Measurements from ENCODE around the gene RXRA.

The RXRA gene

DNA sequence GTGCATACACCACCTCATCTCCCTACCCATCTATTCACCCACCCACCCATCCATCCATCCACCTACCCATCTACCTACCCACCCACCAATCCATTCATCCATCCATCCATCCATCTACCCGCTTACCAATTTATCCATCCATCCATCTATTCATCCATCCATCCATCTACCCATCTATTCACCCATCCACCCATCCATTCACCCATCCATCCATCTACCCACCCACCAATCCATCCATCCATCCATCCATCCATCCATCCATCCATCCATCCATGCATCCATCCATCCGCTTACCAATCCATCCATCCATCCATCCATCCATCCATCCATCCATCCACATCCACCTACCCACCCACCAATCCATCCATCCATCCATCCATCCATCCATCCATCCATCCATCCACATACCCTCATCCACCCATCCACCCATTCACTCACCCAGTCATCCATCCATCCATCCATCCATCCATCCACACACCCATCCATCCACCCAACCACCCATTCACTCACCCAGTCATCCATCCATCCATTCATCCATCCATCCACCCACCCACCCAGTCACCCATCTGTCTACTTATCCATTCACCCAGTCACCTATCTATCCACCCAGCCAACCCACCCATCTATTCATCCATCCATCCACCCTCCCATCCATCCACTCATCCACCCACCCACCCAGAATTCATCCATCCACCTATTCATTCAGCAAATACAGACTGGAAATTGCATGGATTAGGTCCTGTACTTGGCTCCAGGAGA is 125.6 kb downstream of the RXRA start:
- H3F3A ChIP-seq (ENCODE audit: insufficient read depth) = no peaks in the 10 kb centered on the region
- no peaks in the 10 kb centered on the region for H3K79me2 ChIP-seq (ENCODE audit: insufficient read depth, low read length)
- H3K4me3 ChIP-seq (ENCODE audit: insufficient read depth, low read length, poor library complexity, severe bottlenecking) = no peak overlapping the region
- no peak overlapping the region for H2AFZ ChIP-seq (ENCODE audit: low read depth, low read length, severe bottlenecking)
- TF ChIP-seq EZH2phosphoT487 (conservative IDR thresholded peaks at IDR 0.05; ENCODE audit: low read length) = no peak
- TF ChIP-seq, protein P1, sequence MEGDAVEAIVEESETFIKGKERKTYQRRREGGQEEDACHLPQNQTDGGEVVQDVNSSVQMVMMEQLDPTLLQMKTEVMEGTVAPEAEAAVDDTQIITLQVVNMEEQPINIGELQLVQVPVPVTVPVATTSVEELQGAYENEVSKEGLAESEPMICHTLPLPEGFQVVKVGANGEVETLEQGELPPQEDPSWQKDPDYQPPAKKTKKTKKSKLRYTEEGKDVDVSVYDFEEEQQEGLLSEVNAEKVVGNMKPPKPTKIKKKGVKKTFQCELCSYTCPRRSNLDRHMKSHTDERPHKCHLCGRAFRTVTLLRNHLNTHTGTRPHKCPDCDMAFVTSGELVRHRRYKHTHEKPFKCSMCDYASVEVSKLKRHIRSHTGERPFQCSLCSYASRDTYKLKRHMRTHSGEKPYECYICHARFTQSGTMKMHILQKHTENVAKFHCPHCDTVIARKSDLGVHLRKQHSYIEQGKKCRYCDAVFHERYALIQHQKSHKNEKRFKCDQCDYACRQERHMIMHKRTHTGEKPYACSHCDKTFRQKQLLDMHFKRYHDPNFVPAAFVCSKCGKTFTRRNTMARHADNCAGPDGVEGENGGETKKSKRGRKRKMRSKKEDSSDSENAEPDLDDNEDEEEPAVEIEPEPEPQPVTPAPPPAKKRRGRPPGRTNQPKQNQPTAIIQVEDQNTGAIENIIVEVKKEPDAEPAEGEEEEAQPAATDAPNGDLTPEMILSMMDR (IDR thresholded peaks at IDR 0.05; ENCODE audit: insufficient read depth, low read length, poor library complexity, severe bottlenecking) = no peak
- 0 out of 2 replicates have a peak, but pooled peaks cover 3% of the 10 kb centered on the region for H3K27me3 ChIP-seq (ENCODE audit: low read length)
- no peak overlapping the region for H3K4me2 ChIP-seq (ENCODE audit: low read depth, low read length, poor library complexity, severe bottlenecking)
- H3K27ac ChIP-seq (ENCODE audit: low read depth, low read length) = no peak overlapping the region
- H3K9me2 ChIP-seq (replicated peaks; ENCODE audit: insufficient read depth, low read length) = no peaks in the 10 kb centered on the region
- no peaks in the 10 kb centered on the region for H4K20me1 ChIP-seq (ENCODE audit: low read depth, low read length)
- no peaks in the 10 kb centered on the region for H3K36me3 ChIP-seq (ENCODE audit: low read length)
- peaks cover 11% of the 10 kb centered on the region; the same call in 1 of the 2 replicates for H3K9me3 ChIP-seq (ENCODE audit: insufficient read depth, low read length)
- no peak overlapping the region for H3K9ac ChIP-seq (ENCODE audit: low read length)

DNA sequence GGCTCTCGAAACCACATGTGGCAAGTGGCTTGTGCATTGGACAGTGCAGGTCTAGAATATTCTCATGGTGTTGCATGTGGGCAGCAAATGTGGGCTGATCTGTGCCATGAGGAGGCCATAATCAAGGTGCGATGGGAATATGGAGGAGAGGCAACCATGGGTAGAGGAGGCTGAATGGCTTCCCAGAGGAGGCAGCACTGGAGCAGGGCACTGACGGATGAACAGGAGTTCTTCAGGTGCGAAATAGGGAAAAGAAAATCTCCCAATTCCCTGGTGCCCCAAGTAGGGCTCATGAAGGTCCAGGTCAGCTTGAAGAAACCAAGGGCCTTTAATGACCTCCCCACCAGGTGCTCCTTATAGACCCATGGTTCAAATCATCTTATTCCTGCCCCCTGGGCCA is 126.5 kb downstream of the RXRA start:
- 0 out of 2 replicates have a peak, but pooled peaks cover 3% of the 10 kb centered on the region for H3K27me3 ChIP-seq (ENCODE audit: low read length)
- peaks cover 11% of the 10 kb centered on the region; the same call in 1 of the 2 replicates for H3K9me3 ChIP-seq (ENCODE audit: insufficient read depth, low read length)
- no peaks in the 10 kb centered on the region for H3K36me3 ChIP-seq (ENCODE audit: low read length)
- no peaks in the 10 kb centered on the region for H3K9me2 ChIP-seq (replicated peaks; ENCODE audit: insufficient read depth, low read length)
- H3K4me3 ChIP-seq (ENCODE audit: insufficient read depth, low read length, poor library complexity, severe bottlenecking) = no peak overlapping the region
- TF ChIP-seq EZH2phosphoT487 (conservative IDR thresholded peaks at IDR 0.05; ENCODE audit: low read length) = no peak
- TF ChIP-seq, protein P1 (IDR thresholded peaks at IDR 0.05; ENCODE audit: insufficient read depth, low read length, poor library complexity, severe bottlenecking) = no peak
- no peak overlapping the region for H2AFZ ChIP-seq (ENCODE audit: low read depth, low read length, severe bottlenecking)
- no peak overlapping the region for H3K9ac ChIP-seq (ENCODE audit: low read length)
- no peaks in the 10 kb centered on the region for H3F3A ChIP-seq (ENCODE audit: insufficient read depth)
- H4K20me1 ChIP-seq (ENCODE audit: low read depth, low read length) = no peaks in the 10 kb centered on the region
- H3K79me2 ChIP-seq (ENCODE audit: insufficient read depth, low read length) = no peaks in the 10 kb centered on the region
- H3K4me2 ChIP-seq (ENCODE audit: low read depth, low read length, poor library complexity, severe bottlenecking) = no peak overlapping the region
- no peak overlapping the region for H3K27ac ChIP-seq (ENCODE audit: low read depth, low read length)

DNA sequence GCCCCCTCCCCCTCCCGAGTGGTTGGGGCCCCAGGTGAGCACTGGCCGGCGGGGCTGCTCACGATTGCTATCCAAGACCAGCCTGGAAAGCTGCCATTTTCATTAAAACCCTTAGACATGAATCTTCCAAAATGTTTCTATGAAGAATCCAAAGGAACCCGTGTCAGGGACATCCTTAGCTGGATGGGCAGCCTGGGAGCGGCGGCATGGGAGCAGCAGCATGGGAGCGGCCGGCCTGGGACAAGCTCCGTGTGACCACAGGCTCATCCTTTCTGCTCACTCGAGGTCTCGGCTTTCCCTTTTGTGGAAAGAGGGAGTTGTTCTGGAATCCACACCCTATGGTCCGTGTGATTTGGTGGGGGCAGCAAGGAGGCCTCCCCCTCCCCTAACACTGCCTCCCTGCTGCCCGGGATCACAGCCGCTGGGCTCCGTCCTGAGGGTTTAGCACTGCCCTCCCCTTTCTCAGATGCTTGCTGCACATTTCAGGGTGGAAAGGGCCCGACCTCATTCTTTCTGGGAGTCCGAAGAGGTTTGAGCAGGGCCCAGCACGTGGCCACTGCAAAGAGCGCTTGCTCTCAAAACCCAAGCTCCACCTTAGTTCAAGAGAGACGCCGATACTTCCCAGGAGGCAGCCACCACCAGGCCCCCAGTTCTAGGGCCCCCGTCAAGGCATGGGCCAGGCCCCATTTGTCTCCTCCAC is 127.7 kb downstream of the RXRA start:
- Histone ChIP-seq H3K27ac (ENCODE audit: low read depth, low read length) (no peak overlapping the region), H3K9ac (ENCODE audit: low read length) (no peak overlapping the region), H3K27me3 (ENCODE audit: low read length) (no peaks in the 10 kb centered on the region), H3K9me2 (replicated peaks; ENCODE audit: insufficient read depth, low read length) (no peaks in the 10 kb centered on the region), H4K20me1 (ENCODE audit: low read depth, low read length) (no peaks in the 10 kb centered on the region), H3K36me3 (ENCODE audit: low read length) (no peaks in the 10 kb centered on the region), H3K4me3 (ENCODE audit: insufficient read depth, low read length, poor library complexity, severe bottlenecking) (no peak overlapping the region), H3F3A (ENCODE audit: insufficient read depth) (no peaks in the 10 kb centered on the region), H3K9me3 (ENCODE audit: insufficient read depth, low read length) (peaks cover under 1% of the 10 kb centered on the region; the same call in 1 of the 2 replicates), H3K4me2 (ENCODE audit: low read depth, low read length, poor library complexity, severe bottlenecking) (no peak overlapping the region), H3K79me2 (ENCODE audit: insufficient read depth, low read length) (no peaks in the 10 kb centered on the region), H2AFZ (ENCODE audit: low read depth, low read length, severe bottlenecking) (no peak overlapping the region)
- TF ChIP-seq, protein P1 (IDR thresholded peaks at IDR 0.05; ENCODE audit: insufficient read depth, low read length, poor library complexity, severe bottlenecking) = no peak
- TF ChIP-seq EZH2phosphoT487 (conservative IDR thresholded peaks at IDR 0.05; ENCODE audit: low read length) = no peak

Measured in SU-DHL-6 (cell line).